HepG2 (cell line): ENCODE data around the gene GAPDH. TPM values are rescaled to one million over a fixed set of nuclear protein-coding genes. Genes with fewer than 3 reads are reported as not detected.
A peak's percentile ranks its signal among the peaks of the same experiment; 100 is the strongest.

Experiments
- ATAC-seq: fragments of 200-7000 bp; cut with Tn5 transposase; 3 replicates; pipeline ENCODE4 v1.9.1; 2020; ENCODE audit warnings: mild to moderate bottlenecking, moderate library complexity
- BruUV-seq: library from RNA; stranded (reverse); fragments of 400-500 nt; replicated peaks from 2 replicates; lab custom pipeline; 2021; lab: Mats Ljungman, UMichigan
- CTCF ChIA-PET: fragments of 300-600 bp; formaldehyde crosslinking; extraction: SDS; loops from one replicate; lab custom pipeline; 2021; ENCODE audit warnings: low total read pairs, inconsistent platforms, low intra/inter-chr PET ratio; lab: Yijun Ruan, JAX
- POLR2A ChIA-PET: fragments of 350-600 bp; sonication (Branson Sonifier 250); formaldehyde crosslinking; loops from one replicate; lab custom pipeline; 2020; ENCODE audit warnings: antibody characterized with exemption, inconsistent platforms; lab: Yijun Ruan, JAX
- DNase-seq: peaks from one replicate; pipeline ENCODE4 v3.0.0-alpha.2; 2015; ENCODE audit warnings: low spot score
- FAIRE-seq: peaks from 3 replicates; lab custom pipeline; 2011; peaks lifted over from hg19 to GRCh38; lab: Jason Lieb, UNC
- H2AFZ ChIP-seq: one replicate; pipeline ENCODE4 v1.6.1; 2011; ENCODE audit warnings: low read length, inconsistent platforms
- H3K27ac ChIP-seq: fragments of 300-600 bp; 3 replicates; pipeline ENCODE4 v1.8.0; 2011; ENCODE audit warnings: mixed run types, mild to moderate bottlenecking, mixed read lengths, low read length, inconsistent platforms; ENCODE audit not compliant: insufficient read depth; ENCODE audit errors: extremely low read length
- H3K27me3 ChIP-seq, 2 experiments: fragments of 200-600 bp in 1 of 2; 2 replicates in 1 of 2; 3 replicates in 1 of 2; pipeline versions ENCODE4 v1.6.0 to v1.8.0; 2011; ENCODE audit warnings: low read length in 2 of 2, mild to moderate bottlenecking in 2 of 2, moderate library complexity in 2 of 2, inconsistent platforms in 1 of 2; ENCODE audit not compliant: insufficient read depth in 2 of 2, control insufficient read depth in 1 of 2
- H3K36me3 ChIP-seq, 2 experiments: fragments of 200-600 bp in 1 of 2; replicated peaks in 1 of 2; 2 replicates in 1 of 2; 3 replicates in 1 of 2; pipeline versions ENCODE4 v1.5.1 to v1.8.0; 2011; ENCODE audit warnings: low read length in 2 of 2, inconsistent platforms in 1 of 2; ENCODE audit not compliant: insufficient read depth in 2 of 2, control insufficient read depth in 1 of 2
- H3K4me1 ChIP-seq: 2 replicates; pipeline ENCODE4 v1.5.1; 2012; ENCODE audit warnings: low read length, inconsistent platforms; ENCODE audit not compliant: insufficient read depth
- H3K4me2 ChIP-seq: 2 replicates; pipeline ENCODE4 v1.6.0; 2011; ENCODE audit warnings: low read depth, low read length, inconsistent platforms
- H3K4me3 ChIP-seq, 3 experiments: fragments of 200-600 bp in 1 of 3; sonication (generic), shearing (Covaris generic) in 1 of 3; replicated peaks in 1 of 3; 2 replicates each; pipeline ENCODE4 v1.5.1; 2011 to 2016; ENCODE audit warnings: low read length in 3 of 3, inconsistent platforms in 2 of 3, low read depth in 2 of 3, mild to moderate bottlenecking in 2 of 3, control low read depth in 1 of 3, mixed read lengths in 1 of 3; ENCODE audit not compliant: insufficient read depth in 1 of 3
- H3K79me2 ChIP-seq: one replicate; pipeline ENCODE4 v1.6.1; 2011; ENCODE audit warnings: low read length, inconsistent platforms; ENCODE audit not compliant: insufficient read depth
- H3K9ac ChIP-seq: 2 replicates; pipeline ENCODE4 v1.6.0; 2011; ENCODE audit warnings: mild to moderate bottlenecking, low read depth, low read length, inconsistent platforms; ENCODE audit not compliant: insufficient read depth
- H3K9me3 ChIP-seq: 2 replicates; pipeline ENCODE4 v1.5.1; 2012; ENCODE audit warnings: mild to moderate bottlenecking, low read length
- H4K20me1 ChIP-seq: 2 replicates; pipeline ENCODE4 v1.6.0; 2011; ENCODE audit warnings: inconsistent platforms, mild to moderate bottlenecking, low read length, moderate library complexity; ENCODE audit not compliant: insufficient read depth
- AGO2 ChIP-seq: fragments of 200-400 bp; formaldehyde crosslinking; optimal IDR thresholded peaks from 2 replicates; pipeline ENCODE3; 2017; ENCODE audit warnings: mild to moderate bottlenecking, low read depth, low read length, moderate library complexity
- ARNT2 ChIP-seq: sonication (generic); formaldehyde crosslinking; IDR thresholded peaks from 2 replicates; pipeline ENCODE4 v1.8.0; 2022; ENCODE audit warnings: mild to moderate bottlenecking, low read depth, missing genetic modification reagents, moderate library complexity
- CSRNP2 ChIP-seq: sonication (generic); formaldehyde crosslinking; conservative IDR thresholded peaks from 2 replicates; pipeline ENCODE4 v1.8.0; 2022; ENCODE audit warnings: low read depth, missing genetic modification reagents
- E2F2 ChIP-seq: sonication (generic); formaldehyde crosslinking; IDR thresholded peaks from 2 replicates; pipeline ENCODE4 v1.4.0; 2020; ENCODE audit warnings: missing genetic modification reagents, borderline replicate concordance
- MATR3 ChIP-seq: sonication (generic); formaldehyde crosslinking; IDR thresholded peaks from 2 replicates; pipeline ENCODE4 v1.4.0; 2020; ENCODE audit warnings: missing genetic modification reagents
- MEIS1 ChIP-seq: sonication (generic); formaldehyde crosslinking; IDR thresholded peaks from 2 replicates; pipeline ENCODE4 v1.9.0; 2021; ENCODE audit warnings: mild to moderate bottlenecking, missing genetic modification reagents, moderate library complexity, borderline replicate concordance
- MIXL1 ChIP-seq: IDR thresholded peaks from 2 replicates; pipeline ENCODE4 v1.6.1; 2016
- U2AF1 ChIP-seq: fragments of 200-400 bp; formaldehyde crosslinking; optimal IDR thresholded peaks from 2 replicates; pipeline ENCODE3; 2017; ENCODE audit warnings: mild to moderate bottlenecking, low read depth, low read length
- ZFP91 ChIP-seq: sonication (generic); formaldehyde crosslinking; IDR thresholded peaks from 2 replicates; pipeline ENCODE4 v1.9.0; 2022; ENCODE audit warnings: missing genetic modification reagents, mild to moderate bottlenecking, borderline replicate concordance
- ZNF235 ChIP-seq: sonication (generic); formaldehyde crosslinking; IDR thresholded peaks from 2 replicates; pipeline ENCODE4 v1.8.1; 2023; ENCODE audit warnings: mild to moderate bottlenecking, missing genetic modification reagents, borderline replicate concordance
- ZNF263 ChIP-seq: sonication (generic); formaldehyde crosslinking; IDR thresholded peaks from 2 replicates; pipeline ENCODE4 v1.4.0; 2020; ENCODE audit warnings: missing genetic modification reagents
- ZNF777 ChIP-seq: sonication (generic); formaldehyde crosslinking; IDR thresholded peaks from 2 replicates; pipeline ENCODE4 v1.4.0; 2020; ENCODE audit warnings: missing genetic modification reagents
- WGBS: methylation state at CpG from one replicate; pipeline ENCODE4 v1.1.6; 2017; ENCODE audit warnings: low lambda C conversion rate; 5-methylcytosine and 5-hydroxymethylcytosine counted together
- in situ Hi-C: cut with HindIII; loops from 2 replicates; pipeline ENCODE4 v1.10.0; 2017; ENCODE audit warnings: low pct_unique_long_range_greater_than_20kb; ENCODE audit not compliant: extremely low pct_ligation_motif_present
- intact Hi-C: fragments of 100-400 bp; cut with micrococcal nuclease; formaldehyde crosslinking; loops from one replicate; pipeline ENCODE4 v1.10.0; 2022; ENCODE audit not compliant: unreplicated experiment
- polyA plus RNA-seq, 8 experiments: library from polyadenylated mRNA; depleted of rRNA in 3 of 8; stranded (reverse) in 7 of 8; unstranded in 1 of 8; fragments of >200 nt; fragmentation: Illumina TruSeq in 4 of 8; extraction: Trizol in 4 of 8; gene quantifications; 2 replicates each; pipeline versions ENCODE4 v1.2.1 to v1.2.3, GENCODE V29; 2011 to 2016; ENCODE audit warnings: low read depth in 4 of 8, missing spikeins in 1 of 8, mixed read lengths in 1 of 8; ENCODE audit not compliant: insufficient read depth in 1 of 8
- total RNA-seq, 5 experiments: library from RNA; depleted of rRNA; stranded (reverse); fragments of >200 nt; fragmentation: Illumina TruSeq; extraction: Trizol; gene quantifications; 2 replicates each; pipeline ENCODE4 v1.2.3, GENCODE V29; 2016; ENCODE audit warnings: low read depth in 1 of 5
- TF ChIP-seq, protein P1 (sequence below): sonication (generic); formaldehyde crosslinking; IDR thresholded peaks from 2 replicates; pipeline ENCODE4 v1.8.0; 2022; ENCODE audit warnings: mild to moderate bottlenecking, missing genetic modification reagents, moderate library complexity

Gene GAPDH
- total and polyA plus RNA-seq, 2 of the 13 experiments (the other 11 are each of a cell fraction or from before 2014, with no cell fraction given) = 3,038 to 12,722 TPM

- ATAC-seq = peak; percentile 8
- TF ChIP-seq MATR3 (CRISPR knock-in tag) (no peak), MEIS1 (CRISPR knock-in tag) (peak; percentile 50; the same call in 1 of the 2 replicates), ZNF777 (CRISPR knock-in tag) (0 out of 2 replicates have a peak, but pooled peaks have one; percentile 40), ZNF263 (CRISPR knock-in tag) (0 out of 2 replicates have a peak, but pooled peaks have one; percentile 21), MIXL1 (CRISPR knock-in tag) (no peak), ARNT2 (CRISPR knock-in tag) (no peak), ZNF235 (CRISPR knock-in tag) (0 out of 2 replicates have a peak, but pooled peaks have one; percentile 12), E2F2 (CRISPR knock-in tag) (peak; percentile 35; the same call in 1 of the 2 replicates), AGO2 (peak; percentile 81), CSRNP2 (CRISPR knock-in tag) (no peak), U2AF1 (no peak), ZFP91 (CRISPR knock-in tag) (0 out of 2 replicates have a peak, but pooled peaks have one; percentile 46)
- TF ChIP-seq, protein P1, sequence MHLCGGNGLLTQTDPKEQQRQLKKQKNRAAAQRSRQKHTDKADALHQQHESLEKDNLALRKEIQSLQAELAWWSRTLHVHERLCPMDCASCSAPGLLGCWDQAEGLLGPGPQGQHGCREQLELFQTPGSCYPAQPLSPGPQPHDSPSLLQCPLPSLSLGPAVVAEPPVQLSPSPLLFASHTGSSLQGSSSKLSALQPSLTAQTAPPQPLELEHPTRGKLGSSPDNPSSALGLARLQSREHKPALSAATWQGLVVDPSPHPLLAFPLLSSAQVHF (CRISPR knock-in tag) = 0 out of 2 replicates have a peak, but pooled peaks have one; percentile 22
Measured at GRCh38 chr12:6541371-6542165, 7.3 kb downstream of the GAPDH start.

More at GRCh38 chr12:6541371-6542165, 7.3 kb downstream of the GAPDH start:
- TSS peak; percentile 76 for BruUV-seq
- H2AFZ ChIP-seq = no peak overlapping the region
- no peaks in the 10 kb centered on the region for H3K27me3 ChIP-seq
- ChIA-PET CTCF (interaction anchor here (0.8 kb wide), 1 partner anchor 14 kb away, joined by 3 read pairs; the partner anchor contains the start of gene IFFO1), POLR2A (interaction anchor here (1.0 to 7.3 kb wide), 13 partner anchors 7 to 206 kb away, joined by 3 to 108 read pairs (median 8); partner anchors contain the start of genes GAPDH, IFFO1, LTBR and MRPL51)
- peak overlapping the region; percentile 78 for H3K9ac ChIP-seq
- peaks cover 21% of the 10 kb centered on the region for H4K20me1 ChIP-seq
- DNase-seq = no peak
- in situ Hi-C loops = no loop called here
- H3K4me1 ChIP-seq = peaks cover 45% of the 10 kb centered on the region
- no peaks in the 10 kb centered on the region for H3K9me3 ChIP-seq
- H3K4me2 ChIP-seq = peak overlapping the region; percentile 94
- no peak for FAIRE-seq
- H3K27ac ChIP-seq = peak overlapping the region; percentile 93
- H3K79me2 ChIP-seq = peaks cover 3% of the 10 kb centered on the region
- H3K4me3 ChIP-seq = peak overlapping the region in 2 of 3 experiments; percentile 3 to 32; a peak in 2 of 6 replicates
- intact Hi-C loops = no loop called here
- 81% methylated on average over 17 of the region's 26 CpGs for WGBS
- H3K36me3 ChIP-seq = peaks cover 3 to 26% of the 10 kb centered on the region in 2 experiments
